ENCODE data around the gene TADA2B.
"Not testable (repeated sequence)": the region's sequence is repeated elsewhere in the genome, so short reads cannot be mapped to it uniquely, and the experiment has no call there.

TADA2B gene

GRCh38 chr4:7101692-7102515 is 58.7 kb downstream of the TADA2B start:
- H3K4me3 ChIP-seq, result peak overlapping the region; percentile 69
- H3K27ac ChIP-seq, result peak overlapping the region; percentile 3 to 92
- DNase-seq (ENCODE audit: low spot score), result no peak
- TF ChIP-seq CTCF (IDR thresholded peaks at IDR 0.05), result peak; percentile 69

GRCh38 chr4:7102516-7102909 is 59.3 kb downstream of the TADA2B start:
- peak overlapping the region; percentile 69 for H3K4me3 ChIP-seq
- H3K27ac ChIP-seq, result peak overlapping the region; percentile 85 to 92
- not testable (repeated sequence) for DNase-seq (ENCODE audit: low spot score)

GRCh38 chr4:7103031-7103606 is 59.9 kb downstream of the TADA2B start:
- Histone ChIP-seq H3K27ac (peak overlapping the region; percentile 85 to 92), H3K4me3 (peak overlapping the region; percentile 69)
- TF ChIP-seq CTCF (IDR thresholded peaks at IDR 0.05), result no peak
- DNase-seq (ENCODE audit: low spot score), result no peak

GRCh38 chr4:7103607-7104365 is 60.6 kb downstream of the TADA2B start:
- Histone ChIP-seq H3K4me3 (peak overlapping the region; percentile 69), H3K27ac (peak overlapping the region; percentile 85 to 92)
- peak; percentile 91 for DNase-seq (ENCODE audit: low spot score)
- no peak for TF ChIP-seq CTCF (IDR thresholded peaks at IDR 0.05)

GRCh38 chr4:7104366-7105031 is 61.3 kb downstream of the TADA2B start:
- no peak for TF ChIP-seq CTCF (IDR thresholded peaks at IDR 0.05)
- H3K4me3 ChIP-seq, result peak overlapping the region; percentile 69
- no peak for DNase-seq (ENCODE audit: low spot score)
- H3K27ac ChIP-seq, result peak overlapping the region; percentile 85 to 92

- H3K4me3 ChIP-seq, result no peak overlapping the region
- no peak for TF ChIP-seq CTCF (IDR thresholded peaks at IDR 0.05)
- H3K27ac ChIP-seq, result no peak overlapping the region
- no peak for DNase-seq (ENCODE audit: low spot score)
Measured at GRCh38 chr4:7105276-7105675, 62.1 kb downstream of the TADA2B start.

Measured in coronary artery (tissue), 2 donors.